IMR-90 (cell line): ENCODE data around the gene CA4. TPM values are rescaled to one million over a fixed set of nuclear protein-coding genes. Genes with fewer than 3 reads are reported as not detected.

Source experiments
- ATAC-seq: fragments of 200-7000 bp; cut with Tn5 transposase; 2 replicates; pipeline ENCODE4 v1.9.1; 2020; ENCODE audit warnings: low read depth, mild to moderate bottlenecking, moderate library complexity
- BruUV-seq: library from RNA; stranded (reverse); fragments of 400-500 nt; replicated peaks from 2 replicates; lab custom pipeline; 2021; lab: Mats Ljungman, UMichigan
- CTCF ChIA-PET: fragments of 300-600 bp; formaldehyde crosslinking; extraction: SDS; loops from one replicate; lab custom pipeline; 2021; ENCODE audit warnings: antibody characterized with exemption; lab: Yijun Ruan, JAX
- POLR2A ChIA-PET: fragments of 300-600 bp; sonication (Branson Sonifier 250); formaldehyde crosslinking; loops from one replicate; lab custom pipeline; 2022; ENCODE audit warnings: antibody characterized with exemption; ENCODE audit not compliant: unreplicated experiment; lab: Charles Lee
- DNase-seq: peaks from one replicate; pipeline ENCODE4 v3.0.0; 2013
- H2AFZ ChIP-seq: replicated peaks from 2 replicates; pipeline ENCODE3; 2013; ENCODE audit warnings: low read length, mild to moderate bottlenecking; ENCODE audit not compliant: poor library complexity
- H2AK5ac ChIP-seq: 2 replicates; pipeline ENCODE4 v1.6.1; 2013; ENCODE audit warnings: low read depth, low read length, inconsistent platforms
- H2AK9ac ChIP-seq: replicated peaks from 2 replicates; pipeline ENCODE3; 2013; ENCODE audit warnings: mild to moderate bottlenecking, low read depth, low read length, moderate library complexity; ENCODE audit not compliant: poor library complexity
- H2BK120ac ChIP-seq: 2 replicates; pipeline ENCODE4 v1.6.1; 2013; ENCODE audit warnings: low read depth, low read length, inconsistent platforms
- H2BK15ac ChIP-seq: 3 replicates; pipeline ENCODE4 v1.6.1; 2013; ENCODE audit warnings: low read depth, low read length, inconsistent platforms
- H2BK20ac ChIP-seq: 2 replicates; pipeline ENCODE4 v1.6.1; 2013; ENCODE audit warnings: low read depth, mild to moderate bottlenecking, inconsistent platforms, low read length, moderate library complexity
- H2BK5ac ChIP-seq: 2 replicates; pipeline ENCODE4 v1.6.1; 2013; ENCODE audit warnings: mild to moderate bottlenecking, low read depth, low read length, inconsistent platforms; ENCODE audit not compliant: poor library complexity, severe bottlenecking
- H3K14ac ChIP-seq: replicated peaks from 2 replicates; pipeline ENCODE4 v1.6.1; 2013; ENCODE audit warnings: low read depth, low read length, inconsistent platforms
- H3K18ac ChIP-seq: 2 replicates; pipeline ENCODE4 v1.6.1; 2013; ENCODE audit warnings: low read depth, low read length, control low read depth
- H3K23ac ChIP-seq: 2 replicates; pipeline ENCODE4 v1.6.1; 2013; ENCODE audit warnings: low read depth, low read length, inconsistent platforms
- H3K27ac ChIP-seq: 2 replicates; pipeline ENCODE4 v1.5.1; 2013; ENCODE audit warnings: mild to moderate bottlenecking, control low read depth, low read length; ENCODE audit not compliant: insufficient read depth
- H3K27me3 ChIP-seq: 2 replicates; pipeline ENCODE4 v1.6.1; 2013; ENCODE audit warnings: low read length; ENCODE audit not compliant: control insufficient read depth, insufficient read depth
- H3K36me3 ChIP-seq: 2 replicates; pipeline ENCODE4 v1.6.1; 2013; ENCODE audit warnings: low read length, mixed read lengths; ENCODE audit not compliant: control insufficient read depth, insufficient read depth
- H3K4ac ChIP-seq: 2 replicates; pipeline ENCODE4 v1.6.1; 2013; ENCODE audit warnings: low read depth, low read length, inconsistent platforms
- H3K4me1 ChIP-seq: 2 replicates; pipeline ENCODE4 v1.6.1; 2013; ENCODE audit warnings: low read length, mixed read lengths; ENCODE audit not compliant: control insufficient read depth, insufficient read depth
- H3K4me2 ChIP-seq: 2 replicates; pipeline ENCODE4 v1.6.1; 2013; ENCODE audit warnings: low read depth, mild to moderate bottlenecking, control low read depth, low read length, moderate library complexity
- H3K4me3 ChIP-seq: 2 replicates; pipeline ENCODE4 v1.5.1; 2013; ENCODE audit warnings: low read depth, mild to moderate bottlenecking, control low read depth, low read length, moderate library complexity; ENCODE audit not compliant: insufficient read depth
- H3K56ac ChIP-seq: 2 replicates; pipeline ENCODE4 v1.6.1; 2013; ENCODE audit warnings: low read length, inconsistent platforms; ENCODE audit not compliant: insufficient read depth; ENCODE audit errors: extremely low read depth
- H3K79me1 ChIP-seq, 2 experiments: 2 replicates each; pipeline ENCODE4 v1.6.1; 2013; ENCODE audit warnings: low read length in 2 of 2, inconsistent platforms in 1 of 2, low read depth in 1 of 2
- H3K9ac ChIP-seq: 2 replicates; pipeline ENCODE4 v1.6.1; 2013; ENCODE audit warnings: low read depth, low read length, control low read depth
- H3K9me1 ChIP-seq: 2 replicates; pipeline ENCODE4 v1.6.1; 2013; ENCODE audit warnings: low read length, inconsistent platforms; ENCODE audit not compliant: insufficient read depth
- H3K9me3 ChIP-seq: 2 replicates; pipeline ENCODE4 v1.6.1; 2013; ENCODE audit warnings: low read length; ENCODE audit not compliant: control insufficient read depth, insufficient read depth
- H4K20me1 ChIP-seq: 2 replicates; pipeline ENCODE4 v1.6.1; 2013; ENCODE audit warnings: low read length, inconsistent platforms; ENCODE audit not compliant: insufficient read depth
- H4K5ac ChIP-seq: 2 replicates; pipeline ENCODE4 v1.6.1; 2013; ENCODE audit warnings: mild to moderate bottlenecking, low read depth, low read length, control low read depth
- H4K8ac ChIP-seq, 2 experiments: 2 replicates each; pipeline ENCODE4 v1.6.1; 2013; ENCODE audit warnings: low read depth in 2 of 2, low read length in 2 of 2, control low read depth in 1 of 2, inconsistent platforms in 1 of 2
- H4K91ac ChIP-seq: 2 replicates; pipeline ENCODE4 v1.6.1; 2013; ENCODE audit warnings: low read depth, low read length, inconsistent platforms; ENCODE audit not compliant: insufficient read depth
- CHD1 ChIP-seq: IDR thresholded peaks from 2 replicates; pipeline ENCODE4 v1.6.1; 2012; ENCODE audit warnings: low read depth, low read length, improper control_type of control experiment
- FOS ChIP-seq: fragments of 150-350 bp; IDR thresholded peaks from 2 replicates; pipeline ENCODE4 v1.6.1; 2016; ENCODE audit warnings: low read depth, low read length
- MAFK ChIP-seq: IDR thresholded peaks from 2 replicates; pipeline ENCODE4 v1.6.1; 2012; ENCODE audit warnings: low read depth, low read length, improper control_type of control experiment
- MAZ ChIP-seq: IDR thresholded peaks from 2 replicates; pipeline ENCODE4 v1.6.1; 2012; ENCODE audit warnings: low read depth, mild to moderate bottlenecking, low read length, improper control_type of control experiment, moderate library complexity, borderline replicate concordance
- MXI1 ChIP-seq: IDR thresholded peaks from 2 replicates; pipeline ENCODE4 v1.6.1; 2012; ENCODE audit warnings: low read depth, mild to moderate bottlenecking, low read length, moderate library complexity, borderline replicate concordance
- NFE2L2 ChIP-seq: fragments of 150-350 bp; IDR thresholded peaks from 2 replicates; pipeline ENCODE4 v1.6.1; 2016; ENCODE audit warnings: low read depth, mild to moderate bottlenecking, low read length
- POLR2A ChIP-seq: IDR thresholded peaks from 2 replicates; pipeline ENCODE4 v1.6.1; 2012; ENCODE audit warnings: mild to moderate bottlenecking, low read depth, low read length
- RCOR1 ChIP-seq: IDR thresholded peaks from 2 replicates; pipeline ENCODE4 v1.6.1; 2012; ENCODE audit warnings: mild to moderate bottlenecking, low read length, improper control_type of control experiment; ENCODE audit not compliant: insufficient replicate concordance
- RFX5 ChIP-seq: IDR thresholded peaks from 2 replicates; pipeline ENCODE4 v1.8.0; 2012; ENCODE audit warnings: low read depth, mild to moderate bottlenecking, low read length, moderate library complexity
- SMC3 ChIP-seq: fragments of 150-350 bp; IDR thresholded peaks from 2 replicates; pipeline ENCODE4 v1.6.1; 2016; ENCODE audit warnings: low read depth, mild to moderate bottlenecking, antibody characterized with exemption, low read length, moderate library complexity
- WGBS, 2 experiments: methylation state at CpG; one replicate each; pipeline versions ENCODE4 v1.1.5 to v1.1.7; 2013; ENCODE audit warnings: missing lambda C conversion rate in 2 of 2; ENCODE audit not compliant: insufficient read length in 1 of 2; ENCODE audit errors: extremely low coverage in 2 of 2; 5-methylcytosine and 5-hydroxymethylcytosine counted together
- dilution Hi-C: fragments of 300-500 bp; cut with HindIII; formaldehyde crosslinking; loops from one replicate; pipeline ENCODE4 v1.14.3; 2018; ENCODE audit warnings: low sequenced_read_pairs; ENCODE audit not compliant: unreplicated experiment
- in situ Hi-C: fragments of 300-500 bp; cut with MboI; formaldehyde crosslinking; loops from 3 replicates; pipeline ENCODE4 v1.14.3; 2019; ENCODE audit warnings: low sequenced_read_pairs, inconsistent platforms, mixed read lengths
- intact Hi-C: fragments of 100-400 bp; cut with micrococcal nuclease; formaldehyde crosslinking; loops from 2 replicates; pipeline ENCODE4 v1.10.0; 2022
- polyA plus RNA-seq, 3 experiments: library from polyadenylated mRNA; depleted of rRNA; stranded (reverse); fragments of >200 nt; gene quantifications; 2 replicates each; pipeline ENCODE4 v1.2.3, GENCODE V29; 2012; ENCODE audit warnings: low replicate concordance in 1 of 3
- total RNA-seq: library from RNA; depleted of rRNA; stranded (reverse); fragments of >200 nt; gene quantifications from 2 replicates; pipeline ENCODE4 v1.2.3, GENCODE V29; 2012
- TF ChIP-seq, protein P1 (sequence below): fragments of 150-350 bp; IDR thresholded peaks from 2 replicates; pipeline ENCODE4 v1.6.1; 2017; ENCODE audit warnings: mild to moderate bottlenecking, antibody characterized with exemption, low read length, low read depth
- TF ChIP-seq, protein P2 (sequence below): fragments of 150-350 bp; IDR thresholded peaks from 2 replicates; pipeline ENCODE4 v1.6.1; 2016; ENCODE audit warnings: low read depth, mild to moderate bottlenecking, low read length, moderate library complexity, borderline replicate concordance
- TF ChIP-seq, protein P3 (sequence below): conservative IDR thresholded peaks from 2 replicates; pipeline ENCODE4 v1.5.1; 2012; ENCODE audit warnings: mild to moderate bottlenecking, low read depth, low read length, improper control_type of control experiment

CA4 gene
- total and polyA plus RNA-seq, 2 of the 4 experiments (the other 2 are of a cell fraction) = not detected

DNA sequence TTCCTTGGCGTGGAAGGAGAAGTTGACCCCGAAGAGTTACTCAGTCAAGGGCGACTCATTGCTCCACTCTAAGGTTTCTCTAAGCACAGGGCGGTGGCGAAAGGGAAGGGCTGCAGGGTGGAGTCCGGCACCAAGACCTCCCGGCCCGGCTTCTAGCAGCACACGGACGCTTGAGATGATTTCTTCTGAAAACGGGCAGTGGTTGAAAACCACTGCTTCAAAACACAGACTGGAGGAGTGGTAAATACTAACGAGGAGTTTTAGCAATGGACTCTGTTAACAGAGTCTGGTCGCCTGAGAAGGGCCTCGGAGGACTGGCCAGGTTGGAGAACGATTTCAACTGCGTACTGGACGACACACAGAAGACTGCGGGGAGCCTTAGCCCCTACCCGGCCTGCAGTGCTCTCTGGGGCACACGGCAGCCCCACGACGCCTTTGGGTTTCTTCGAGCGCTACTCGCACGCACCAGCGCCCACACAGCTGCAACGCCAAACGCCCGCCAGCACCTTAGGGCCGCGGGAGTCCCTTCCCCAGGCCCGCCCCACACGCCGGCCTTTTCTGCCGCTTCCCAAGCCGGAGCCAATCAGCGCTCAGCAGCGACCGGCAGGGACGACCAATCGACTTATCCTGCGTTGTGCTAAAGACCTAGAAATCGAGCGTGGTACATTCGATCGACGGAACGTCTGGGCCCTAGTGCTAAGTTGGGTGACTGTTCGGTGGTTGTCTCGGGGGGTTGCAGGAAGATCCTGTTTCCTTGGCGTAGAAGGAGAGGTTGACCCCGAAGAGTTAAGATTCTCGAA is 14.4 kb upstream of the CA4 start:
- BruUV-seq = no TSS peak
- Histone ChIP-seq H4K8ac (peak overlapping the region in 1 of 2 experiments; percentile 56; a peak in 1 of 4 replicates), H4K91ac (peak overlapping the region; percentile 75; the same call in 1 of the 2 replicates), H2AK5ac (0 out of 2 replicates have a peak overlapping the region, but pooled peaks have one; percentile 36), H3K23ac (peak overlapping the region; percentile 76; the same call in 1 of the 2 replicates), H3K27ac (peak overlapping the region; percentile 25), H3K56ac (peak overlapping the region; percentile 33), H2BK20ac (no peak overlapping the region), H3K27me3 (peaks cover 21% of the 10 kb centered on the region), H3K4ac (peak overlapping the region; percentile 65), H3K4me1 (no peaks in the 10 kb centered on the region), H2BK15ac (no peak overlapping the region), H2BK5ac (peak overlapping the region; percentile 12), H4K20me1 (no peaks in the 10 kb centered on the region), H3K4me2 (peak overlapping the region; percentile 81), H3K9me3 (no peaks in the 10 kb centered on the region), H3K4me3 (peak overlapping the region; percentile 59), H3K18ac (no peak overlapping the region), H2AK9ac (peak overlapping the region; percentile 73), H4K5ac (no peak overlapping the region), H2BK120ac (no peak overlapping the region), H3K36me3 (peaks cover 4% of the 10 kb centered on the region; the same call in 1 of the 2 replicates), H2AFZ (peak overlapping the region; percentile 94), H3K9ac (peak overlapping the region; percentile 57), H3K9me1 (peaks cover 8% of the 10 kb centered on the region), H3K14ac (peak overlapping the region; percentile 53), H3K79me1 (peaks cover 16 to 27% of the 10 kb centered on the region in 2 experiments; a peak in 2 of 4 replicates)
- intact Hi-C loops (loop anchor here (10.0 kb wide), 1 partner anchor 469 kb away; the partner anchor contains the start of gene PPM1D), dilution Hi-C loops (no loop called here), in situ Hi-C loops (loop anchor here (25.0 kb wide), 2 partner anchors 277 to 502 kb away; partner anchors contain the start of gene CHCT1)
- WGBS, 2 experiments = 0% methylated on average over 27 of the region's 54 CpGs; no CpG with 5 or more reads in 1 of the 2 experiments
- DNase-seq = peak; percentile 90
- CTCF ChIA-PET = no interaction called here
- POLR2A ChIA-PET = no interaction called here
- peak; percentile 97 for ATAC-seq
- no peak for TF ChIP-seq NFE2L2
- TF ChIP-seq FOS = no peak
- TF ChIP-seq MAZ = peak; percentile 39; the same call in 1 of the 2 replicates
- peak; percentile 41; the same call in 1 of the 2 replicates for TF ChIP-seq MXI1
- no peak for TF ChIP-seq RFX5
- no peak for TF ChIP-seq SMC3
- TF ChIP-seq POLR2A = peak; percentile 74
- TF ChIP-seq, protein P1, sequence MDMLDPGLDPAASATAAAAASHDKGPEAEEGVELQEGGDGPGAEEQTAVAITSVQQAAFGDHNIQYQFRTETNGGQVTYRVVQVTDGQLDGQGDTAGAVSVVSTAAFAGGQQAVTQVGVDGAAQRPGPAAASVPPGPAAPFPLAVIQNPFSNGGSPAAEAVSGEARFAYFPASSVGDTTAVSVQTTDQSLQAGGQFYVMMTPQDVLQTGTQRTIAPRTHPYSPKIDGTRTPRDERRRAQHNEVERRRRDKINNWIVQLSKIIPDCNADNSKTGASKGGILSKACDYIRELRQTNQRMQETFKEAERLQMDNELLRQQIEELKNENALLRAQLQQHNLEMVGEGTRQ = no peak
- TF ChIP-seq CHD1 = 0 out of 2 replicates have a peak, but pooled peaks have one; percentile 88
- TF ChIP-seq MAFK = no peak
- no peak for TF ChIP-seq RCOR1
- TF ChIP-seq, protein P2, sequence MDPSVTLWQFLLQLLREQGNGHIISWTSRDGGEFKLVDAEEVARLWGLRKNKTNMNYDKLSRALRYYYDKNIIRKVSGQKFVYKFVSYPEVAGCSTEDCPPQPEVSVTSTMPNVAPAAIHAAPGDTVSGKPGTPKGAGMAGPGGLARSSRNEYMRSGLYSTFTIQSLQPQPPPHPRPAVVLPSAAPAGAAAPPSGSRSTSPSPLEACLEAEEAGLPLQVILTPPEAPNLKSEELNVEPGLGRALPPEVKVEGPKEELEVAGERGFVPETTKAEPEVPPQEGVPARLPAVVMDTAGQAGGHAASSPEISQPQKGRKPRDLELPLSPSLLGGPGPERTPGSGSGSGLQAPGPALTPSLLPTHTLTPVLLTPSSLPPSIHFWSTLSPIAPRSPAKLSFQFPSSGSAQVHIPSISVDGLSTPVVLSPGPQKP = no peak
- TF ChIP-seq, protein P3, sequence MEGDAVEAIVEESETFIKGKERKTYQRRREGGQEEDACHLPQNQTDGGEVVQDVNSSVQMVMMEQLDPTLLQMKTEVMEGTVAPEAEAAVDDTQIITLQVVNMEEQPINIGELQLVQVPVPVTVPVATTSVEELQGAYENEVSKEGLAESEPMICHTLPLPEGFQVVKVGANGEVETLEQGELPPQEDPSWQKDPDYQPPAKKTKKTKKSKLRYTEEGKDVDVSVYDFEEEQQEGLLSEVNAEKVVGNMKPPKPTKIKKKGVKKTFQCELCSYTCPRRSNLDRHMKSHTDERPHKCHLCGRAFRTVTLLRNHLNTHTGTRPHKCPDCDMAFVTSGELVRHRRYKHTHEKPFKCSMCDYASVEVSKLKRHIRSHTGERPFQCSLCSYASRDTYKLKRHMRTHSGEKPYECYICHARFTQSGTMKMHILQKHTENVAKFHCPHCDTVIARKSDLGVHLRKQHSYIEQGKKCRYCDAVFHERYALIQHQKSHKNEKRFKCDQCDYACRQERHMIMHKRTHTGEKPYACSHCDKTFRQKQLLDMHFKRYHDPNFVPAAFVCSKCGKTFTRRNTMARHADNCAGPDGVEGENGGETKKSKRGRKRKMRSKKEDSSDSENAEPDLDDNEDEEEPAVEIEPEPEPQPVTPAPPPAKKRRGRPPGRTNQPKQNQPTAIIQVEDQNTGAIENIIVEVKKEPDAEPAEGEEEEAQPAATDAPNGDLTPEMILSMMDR = no peak
